ENCODE measurements around the gene GRAMD2A. TPM values are rescaled to one million over a fixed set of nuclear protein-coding genes. Genes with fewer than 3 reads are reported as not detected.

GRAMD2A gene
- total RNA-seq, 1 donor from 2014 or later: not detected

DNA sequence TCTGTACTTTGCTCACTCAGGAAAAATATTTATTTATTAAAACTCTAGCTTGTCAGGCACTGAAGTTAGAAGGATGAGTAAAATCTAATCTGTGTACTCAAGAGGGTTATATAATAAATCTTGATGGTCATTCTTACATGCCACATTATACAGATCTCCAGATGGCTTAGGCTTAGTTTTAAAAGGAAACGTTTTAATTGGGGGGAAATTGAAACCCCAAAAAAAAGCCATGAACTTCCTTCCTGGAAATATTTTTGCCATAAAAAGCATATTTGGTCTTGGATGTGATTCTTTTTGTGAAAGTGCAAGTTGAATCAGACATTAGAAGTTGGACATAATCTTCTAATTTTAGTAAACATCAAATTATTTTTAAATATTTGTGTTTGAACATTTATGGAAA is 73.4 kb downstream of the GRAMD2A start:
- Mint-ChIP-seq H3K4me1 (ENCODE audit: unreplicated experiment) (peaks cover under 1% of the 10 kb centered on the region), H3K27ac (ENCODE audit: unreplicated experiment) (no peak overlapping the region), H3K4me3 (ENCODE audit: unreplicated experiment) (no peak overlapping the region), H3K36me3 (ENCODE audit: unreplicated experiment) (no peaks in the 10 kb centered on the region), H3K27me3 (ENCODE audit: unreplicated experiment) (no peaks in the 10 kb centered on the region), H3K9me3 (ENCODE audit: unreplicated experiment) (no peaks in the 10 kb centered on the region)
- DNase-seq (ENCODE audit: extremely low spot score, unreplicated experiment): no peak
- TF ChIP-seq, protein P1, sequence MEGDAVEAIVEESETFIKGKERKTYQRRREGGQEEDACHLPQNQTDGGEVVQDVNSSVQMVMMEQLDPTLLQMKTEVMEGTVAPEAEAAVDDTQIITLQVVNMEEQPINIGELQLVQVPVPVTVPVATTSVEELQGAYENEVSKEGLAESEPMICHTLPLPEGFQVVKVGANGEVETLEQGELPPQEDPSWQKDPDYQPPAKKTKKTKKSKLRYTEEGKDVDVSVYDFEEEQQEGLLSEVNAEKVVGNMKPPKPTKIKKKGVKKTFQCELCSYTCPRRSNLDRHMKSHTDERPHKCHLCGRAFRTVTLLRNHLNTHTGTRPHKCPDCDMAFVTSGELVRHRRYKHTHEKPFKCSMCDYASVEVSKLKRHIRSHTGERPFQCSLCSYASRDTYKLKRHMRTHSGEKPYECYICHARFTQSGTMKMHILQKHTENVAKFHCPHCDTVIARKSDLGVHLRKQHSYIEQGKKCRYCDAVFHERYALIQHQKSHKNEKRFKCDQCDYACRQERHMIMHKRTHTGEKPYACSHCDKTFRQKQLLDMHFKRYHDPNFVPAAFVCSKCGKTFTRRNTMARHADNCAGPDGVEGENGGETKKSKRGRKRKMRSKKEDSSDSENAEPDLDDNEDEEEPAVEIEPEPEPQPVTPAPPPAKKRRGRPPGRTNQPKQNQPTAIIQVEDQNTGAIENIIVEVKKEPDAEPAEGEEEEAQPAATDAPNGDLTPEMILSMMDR (IDR thresholded peaks at IDR 0.05): no peak

DNA sequence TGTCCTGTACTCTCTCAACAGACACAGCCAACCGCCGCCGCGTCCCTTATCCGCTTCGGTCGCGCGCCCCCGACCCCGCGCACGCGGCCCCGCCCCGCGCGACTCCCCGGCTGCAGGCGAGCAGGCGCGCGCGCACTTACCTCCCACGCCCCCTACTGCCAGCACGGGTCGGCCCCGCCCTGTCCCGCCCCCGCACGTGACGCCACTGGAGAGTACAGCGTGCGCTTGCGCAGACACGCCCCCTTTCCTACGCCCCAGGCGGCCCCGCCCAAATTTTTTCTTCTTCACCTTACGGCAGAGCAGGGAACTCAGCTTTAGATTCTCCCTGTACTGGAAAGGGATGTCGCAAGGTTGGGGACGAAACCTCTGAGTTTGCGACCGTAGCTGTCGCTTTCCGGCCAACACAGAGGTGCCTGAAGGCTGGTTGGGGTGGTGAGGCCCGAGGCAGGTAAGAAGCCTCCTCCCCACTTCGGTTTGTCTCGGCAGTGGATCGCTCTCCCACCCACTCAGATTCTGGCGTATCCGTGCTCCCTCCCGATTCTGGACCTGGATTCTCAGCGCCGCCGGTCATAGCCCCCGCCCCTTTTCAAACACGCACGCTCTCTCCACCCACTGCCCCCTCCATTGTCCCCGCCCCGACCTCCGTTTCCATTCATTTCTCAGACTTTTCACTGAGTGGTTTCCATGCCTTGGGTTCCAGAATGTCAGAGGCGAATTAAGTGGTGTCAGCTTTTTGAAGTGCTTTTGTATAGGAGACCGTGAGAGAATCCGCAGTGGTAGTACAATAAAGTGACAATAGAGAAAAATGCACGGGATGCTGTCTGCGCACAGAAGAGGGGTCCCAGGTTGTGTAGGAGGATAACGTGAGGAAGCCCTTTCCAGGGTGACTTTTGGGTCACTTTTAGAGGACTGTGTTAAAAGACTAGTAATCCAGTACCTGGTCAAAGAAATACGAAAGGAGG is 79.3 kb downstream of the GRAMD2A start, which contains the start of the genes MYO9A and SENP8:
Gene MYO9A (minus strand): TSS at position 134 of the 962 bp plus-strand sequence. CDS start 71,587 bp downstream, outside the sequence.
Gene SENP8 (plus strand): TSS at position 387 of the 962 bp plus-strand sequence. CDS start 21,221 bp downstream, outside the sequence.
- Mint-ChIP-seq H3K27ac (ENCODE audit: unreplicated experiment) (peak within 1 kb of the TSS; percentile 100), H3K36me3 (ENCODE audit: unreplicated experiment) (no peaks in the 10 kb centered on the region), H3K4me3 (ENCODE audit: unreplicated experiment) (peak within 1 kb of the TSS; percentile 95), H3K27me3 (ENCODE audit: unreplicated experiment) (no peaks in the 10 kb centered on the region), H3K9me3 (ENCODE audit: unreplicated experiment) (no peaks in the 10 kb centered on the region), H3K4me1 (ENCODE audit: unreplicated experiment) (peaks cover 33% of the 10 kb centered on the region)
- TF ChIP-seq, protein P1 (IDR thresholded peaks at IDR 0.05): peak; percentile 23
- DNase-seq (ENCODE audit: extremely low spot score, unreplicated experiment): peak; percentile 99

DNA sequence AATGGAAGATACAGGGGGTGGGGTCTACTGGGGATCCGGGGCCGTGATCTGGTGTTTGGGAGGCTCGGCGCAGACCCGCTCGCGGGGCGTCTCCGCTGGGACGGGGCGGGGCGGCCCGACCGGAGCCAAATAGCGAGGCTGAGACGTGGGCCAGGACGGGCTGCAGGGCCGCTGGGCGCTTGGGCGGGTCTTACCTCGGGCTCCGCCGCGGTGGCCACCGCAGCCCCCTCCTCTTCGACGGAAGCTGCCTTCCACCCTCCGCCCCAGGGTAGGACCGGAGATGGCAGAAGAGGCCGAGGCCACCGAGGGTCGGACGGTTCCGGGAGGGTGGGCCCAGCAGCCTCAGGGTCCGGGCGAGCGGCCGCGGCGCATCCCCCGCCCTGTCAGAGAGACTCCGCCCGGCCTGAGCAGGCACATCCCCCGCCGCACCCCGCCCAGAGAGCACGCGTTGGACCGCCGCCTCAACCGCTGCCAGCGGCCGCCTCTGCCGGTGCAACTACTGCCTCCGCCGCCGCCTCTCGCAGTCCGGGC is 80.0 kb downstream of the GRAMD2A start:
- no peaks in the 10 kb centered on the region for H3K36me3 Mint-ChIP-seq (ENCODE audit: unreplicated experiment)
- DNase-seq (ENCODE audit: extremely low spot score, unreplicated experiment): peak; percentile 91
- TF ChIP-seq, protein P1 (IDR thresholded peaks at IDR 0.05): no peak
- peaks cover 33% of the 10 kb centered on the region for H3K4me1 Mint-ChIP-seq (ENCODE audit: unreplicated experiment)
- H3K9me3 Mint-ChIP-seq (ENCODE audit: unreplicated experiment): no peaks in the 10 kb centered on the region
- H3K27ac Mint-ChIP-seq (ENCODE audit: unreplicated experiment): peak overlapping the region; percentile 81
- H3K4me3 Mint-ChIP-seq (ENCODE audit: unreplicated experiment): peak overlapping the region; percentile 95
- no peaks in the 10 kb centered on the region for H3K27me3 Mint-ChIP-seq (ENCODE audit: unreplicated experiment)

DNA sequence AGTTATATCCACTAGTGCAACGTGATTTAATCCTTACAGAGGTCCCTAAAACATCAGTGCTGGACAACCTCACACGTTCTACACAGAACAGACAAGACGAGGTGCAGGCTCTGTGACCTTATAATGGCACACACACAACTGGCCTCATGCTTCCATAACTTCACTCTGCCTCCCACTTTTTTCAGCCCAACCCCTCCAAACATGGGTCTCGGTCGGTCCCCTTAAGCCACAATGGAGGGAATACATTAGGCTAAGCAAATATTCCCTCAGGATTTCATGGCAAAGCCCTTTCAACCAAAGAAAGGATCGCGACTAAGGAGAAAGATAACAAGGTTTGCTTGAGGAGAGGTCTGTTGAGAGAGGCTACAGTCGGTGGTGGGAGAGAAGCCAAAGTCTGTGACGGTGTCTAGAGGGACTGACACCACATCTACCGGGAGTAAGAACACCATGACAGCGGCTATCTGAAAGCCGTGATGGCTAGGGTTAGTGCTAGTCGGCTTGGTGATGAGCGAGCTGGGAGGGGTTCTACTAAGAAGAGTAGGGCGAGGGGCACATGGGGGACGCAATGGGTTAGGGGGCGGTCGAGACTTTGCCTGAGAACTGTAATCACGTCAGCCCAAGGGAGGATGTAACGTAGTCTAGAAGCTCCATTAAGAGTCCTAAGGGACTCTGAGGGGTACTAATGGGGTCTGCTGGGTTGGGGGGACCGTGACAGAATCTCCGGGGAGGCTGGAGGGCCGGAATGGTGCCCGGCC is 80.7 kb downstream of the GRAMD2A start:
- Mint-ChIP-seq H3K27ac (ENCODE audit: unreplicated experiment) (peak overlapping the region; percentile 81), H3K4me3 (ENCODE audit: unreplicated experiment) (peak overlapping the region; percentile 95), H3K9me3 (ENCODE audit: unreplicated experiment) (no peaks in the 10 kb centered on the region), H3K36me3 (ENCODE audit: unreplicated experiment) (no peaks in the 10 kb centered on the region), H3K4me1 (ENCODE audit: unreplicated experiment) (peaks cover 33% of the 10 kb centered on the region), H3K27me3 (ENCODE audit: unreplicated experiment) (no peaks in the 10 kb centered on the region)
- TF ChIP-seq, protein P1 (IDR thresholded peaks at IDR 0.05): no peak
- no peak for DNase-seq (ENCODE audit: extremely low spot score, unreplicated experiment)

Measured in osteocyte (in vitro differentiated cells).